Neuron (in vitro differentiated cells): Measurements from ENCODE around the gene DZANK1.
"Not testable (repeated sequence)": the region's sequence is repeated elsewhere in the genome, so short reads cannot be mapped to it uniquely, and the experiment has no call there.

Experiments
- H2AFZ ChIP-seq: one replicate; pipeline ENCODE4 v1.6.1; 2013; ENCODE audit warnings: low read depth, mild to moderate bottlenecking, inconsistent platforms, low read length, moderate library complexity
- H3K27me3 ChIP-seq: one replicate; pipeline ENCODE4 v1.6.1; 2013; ENCODE audit warnings: low read length; ENCODE audit not compliant: insufficient read depth
- H3K36me3 ChIP-seq: one replicate; pipeline ENCODE4 v1.6.1; 2013; ENCODE audit warnings: low read length; ENCODE audit not compliant: insufficient read depth
- H3K4me1 ChIP-seq: one replicate; pipeline ENCODE4 v1.6.1; 2013; ENCODE audit warnings: low read length; ENCODE audit not compliant: insufficient read depth
- H3K4me3 ChIP-seq: 2 replicates; pipeline ENCODE4 v1.5.1; 2013; ENCODE audit warnings: mild to moderate bottlenecking, low read length, moderate library complexity
- H3K9me3 ChIP-seq: one replicate; pipeline ENCODE4 v1.6.1; 2013; ENCODE audit warnings: low read length

The DZANK1 gene

GRCh38 chr20:18427214-18427613 is 39.6 kb downstream of the DZANK1 start:
- H3K4me3 ChIP-seq: no peak overlapping the region

DNA sequence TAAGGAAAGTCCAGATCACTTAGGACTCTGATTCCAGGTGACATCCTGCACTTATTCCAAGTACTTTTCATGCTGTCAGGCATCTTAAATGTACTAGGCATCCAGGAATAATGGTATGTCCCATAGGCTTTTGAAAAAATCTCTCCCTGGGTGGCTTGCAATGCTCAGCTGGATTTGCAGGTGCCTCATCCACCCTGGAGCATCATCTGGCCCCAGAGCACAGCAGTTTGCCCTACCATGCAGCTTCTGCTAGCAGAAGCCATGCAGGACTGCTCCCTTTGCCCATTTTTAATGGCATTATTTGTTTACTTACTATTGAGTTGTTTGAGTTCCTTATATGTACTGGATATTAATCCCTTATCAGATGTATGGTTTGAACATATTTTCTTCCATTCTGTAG is 45.2 kb downstream of the DZANK1 start:
- no peaks in the 10 kb centered on the region for H3K27me3 ChIP-seq
- H3K36me3 ChIP-seq: no peaks in the 10 kb centered on the region
- no peaks in the 10 kb centered on the region for H3K9me3 ChIP-seq
- no peaks in the 10 kb centered on the region for H3K4me1 ChIP-seq
- H3K4me3 ChIP-seq: no peak overlapping the region
- H2AFZ ChIP-seq: no peak overlapping the region

More at GRCh38 chr20:18427214-18427613, 39.6 kb downstream of the DZANK1 start:
- H3K36me3 ChIP-seq: no peaks in the 10 kb centered on the region
- peaks cover 4% of the 10 kb centered on the region for H3K4me1 ChIP-seq
- H3K27me3 ChIP-seq: no peaks in the 10 kb centered on the region
- no peaks in the 10 kb centered on the region for H3K9me3 ChIP-seq
- H2AFZ ChIP-seq: no peak overlapping the region

GRCh38 chr20:18416486-18416885 is 50.3 kb downstream of the DZANK1 start:
- H3K9me3 ChIP-seq: no peaks in the 10 kb centered on the region

DNA sequence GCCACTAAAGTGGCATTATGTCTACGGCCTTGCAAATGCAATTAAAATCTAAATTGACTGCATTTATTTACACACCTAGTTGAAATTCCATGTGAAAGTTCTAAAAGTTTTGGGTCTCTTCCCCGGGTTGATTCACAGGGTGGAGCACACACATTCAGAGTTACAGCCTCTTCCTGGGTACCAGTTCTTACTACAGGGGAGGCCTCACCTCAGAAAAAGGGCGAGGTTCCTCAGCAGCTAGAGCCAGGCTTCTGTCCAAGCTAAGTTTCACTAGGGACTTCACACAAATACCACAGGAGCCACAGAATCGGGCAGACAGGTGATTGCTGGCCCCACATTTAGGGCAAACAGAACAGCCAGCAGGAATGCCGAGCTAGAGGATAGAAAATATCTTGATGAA is 52.7 kb downstream of the DZANK1 start:
- no peaks in the 10 kb centered on the region for H3K9me3 ChIP-seq
- no peaks in the 10 kb centered on the region for H3K4me1 ChIP-seq
- H3K4me3 ChIP-seq: no peak overlapping the region
- H3K27me3 ChIP-seq: no peaks in the 10 kb centered on the region
- no peak overlapping the region for H2AFZ ChIP-seq
- H3K36me3 ChIP-seq: no peaks in the 10 kb centered on the region

More at GRCh38 chr20:18416486-18416885, 50.3 kb downstream of the DZANK1 start:
- Histone ChIP-seq H3K36me3 (no peaks in the 10 kb centered on the region), H3K4me1 (no peaks in the 10 kb centered on the region), H3K4me3 (no peak overlapping the region), H2AFZ (no peak overlapping the region), H3K27me3 (no peaks in the 10 kb centered on the region)

DNA sequence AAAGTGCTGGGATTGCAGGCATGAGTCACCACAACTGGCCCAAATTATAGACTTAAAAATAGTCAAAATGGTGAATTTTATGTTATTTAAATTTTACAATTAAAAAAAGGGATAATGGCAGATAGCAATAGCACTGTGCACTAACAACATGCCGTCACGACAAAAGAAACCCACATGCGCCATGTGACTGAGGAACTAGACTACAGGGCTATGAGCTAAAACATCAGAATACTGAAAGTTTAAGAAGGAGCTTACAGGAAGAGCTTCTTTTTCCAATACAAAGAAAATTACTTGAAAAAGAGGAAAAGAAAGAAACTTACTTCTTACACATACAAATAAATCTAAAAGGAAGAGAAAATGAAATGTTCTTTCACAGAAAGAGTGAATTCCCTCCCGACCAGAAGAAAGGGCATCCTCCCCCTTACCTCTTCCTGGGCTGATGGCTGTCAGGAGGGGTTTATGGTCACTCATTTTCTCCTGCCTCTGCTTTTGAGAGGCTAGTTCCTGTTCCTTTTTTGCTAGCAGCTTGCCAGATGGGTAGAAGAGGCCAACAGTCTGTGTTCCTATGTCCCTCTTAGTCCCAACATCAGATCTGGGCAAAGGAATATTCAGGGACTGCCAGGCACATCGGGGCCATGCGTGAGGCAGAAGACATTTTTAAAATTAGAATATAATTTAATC is 54.5 kb downstream of the DZANK1 start:
- Histone ChIP-seq H3K36me3 (no peaks in the 10 kb centered on the region), H3K4me1 (no peaks in the 10 kb centered on the region), H2AFZ (no peak overlapping the region), H3K4me3 (no peak overlapping the region), H3K9me3 (no peaks in the 10 kb centered on the region), H3K27me3 (no peaks in the 10 kb centered on the region)

GRCh38 chr20:18405826-18406225 is 61.0 kb downstream of the DZANK1 start:
- Histone ChIP-seq H3K36me3 (no peaks in the 10 kb centered on the region), H3K4me1 (no peaks in the 10 kb centered on the region), H2AFZ (no peak overlapping the region), H3K4me3 (no peak overlapping the region), H3K27me3 (no peaks in the 10 kb centered on the region), H3K9me3 (peaks cover 10% of the 10 kb centered on the region)

DNA sequence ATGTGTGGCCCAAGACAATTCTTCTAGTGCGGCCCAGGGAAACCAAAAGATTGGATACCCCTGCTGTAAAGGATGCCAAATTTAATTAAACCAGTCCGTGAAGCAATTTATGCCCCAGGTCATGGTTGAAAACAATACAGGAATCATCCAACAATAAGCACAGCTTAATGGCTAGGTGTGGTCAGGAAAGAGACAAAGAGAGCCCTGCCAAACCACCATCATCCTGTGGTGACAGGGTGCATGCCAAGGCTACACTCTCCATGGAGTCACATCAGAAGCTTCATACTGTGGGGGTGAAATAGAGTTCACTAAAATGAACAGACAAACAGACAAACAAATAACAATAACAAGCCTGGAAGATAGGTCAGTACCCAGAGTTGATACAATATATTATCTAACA is 62.7 kb downstream of the DZANK1 start:
- no peaks in the 10 kb centered on the region for H3K4me1 ChIP-seq
- H3K9me3 ChIP-seq: peaks cover 10% of the 10 kb centered on the region
- no peak overlapping the region for H3K4me3 ChIP-seq
- H3K27me3 ChIP-seq: no peaks in the 10 kb centered on the region
- H3K36me3 ChIP-seq: peaks cover 4% of the 10 kb centered on the region
- H2AFZ ChIP-seq: no peak overlapping the region

DNA sequence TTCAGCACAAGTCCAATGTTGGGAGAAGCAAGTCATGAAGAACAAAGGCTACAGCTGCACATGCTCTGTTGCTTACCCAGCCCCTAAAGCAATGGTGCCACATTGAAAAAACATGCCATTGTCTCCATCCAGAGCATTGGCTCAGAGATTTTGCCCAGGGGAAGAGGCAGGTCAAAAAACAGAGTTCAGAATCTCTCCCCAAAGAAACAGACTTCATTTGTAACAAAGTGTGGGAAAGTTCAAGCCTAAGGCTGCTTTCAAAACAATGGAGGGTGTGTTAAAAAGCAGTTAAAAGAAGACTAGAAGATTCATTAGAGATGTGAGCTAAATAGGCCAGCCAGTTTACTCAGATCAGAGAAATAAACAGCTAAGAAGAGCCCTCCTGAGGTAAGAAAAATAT is 63.6 kb downstream of the DZANK1 start:
- Histone ChIP-seq H3K27me3 (no peaks in the 10 kb centered on the region), H3K9me3 (peaks cover 10% of the 10 kb centered on the region)

GRCh38 chr20:18401305-18401704 is 65.5 kb downstream of the DZANK1 start:
- peaks cover 8% of the 10 kb centered on the region for H3K36me3 ChIP-seq
- no peak overlapping the region for H2AFZ ChIP-seq
- no peaks in the 10 kb centered on the region for H3K4me1 ChIP-seq
- no peak overlapping the region for H3K4me3 ChIP-seq
- H3K27me3 ChIP-seq: no peaks in the 10 kb centered on the region
- H3K9me3 ChIP-seq: peaks cover 10% of the 10 kb centered on the region

More for the DNA sequence above, 63.6 kb downstream of the DZANK1 start:
- H3K4me1 ChIP-seq: no peaks in the 10 kb centered on the region
- peaks cover 4% of the 10 kb centered on the region for H3K36me3 ChIP-seq
- H3K4me3 ChIP-seq: no peak overlapping the region
- H2AFZ ChIP-seq: no peak overlapping the region

DNA sequence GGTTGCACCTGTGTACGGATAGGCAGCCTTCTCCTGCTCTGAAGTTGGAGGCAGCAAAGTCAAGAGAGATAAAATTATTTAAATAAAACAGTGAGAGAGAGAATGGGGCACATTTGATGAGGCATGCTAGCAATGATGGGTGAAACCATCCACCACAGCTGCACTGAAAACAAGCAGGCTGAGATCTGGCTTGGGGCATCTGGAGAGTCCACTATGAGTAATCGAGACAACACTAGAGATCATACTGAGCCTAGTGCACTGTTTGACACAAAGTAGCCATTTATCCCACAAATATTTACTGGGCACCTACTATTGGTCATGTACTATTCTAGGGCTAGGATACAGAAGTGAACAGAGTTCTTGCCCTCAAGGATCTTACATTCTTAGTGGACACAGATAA is 66.4 kb downstream of the DZANK1 start:
- H3K9me3 ChIP-seq: peaks cover 4% of the 10 kb centered on the region
- H3K4me1 ChIP-seq: no peaks in the 10 kb centered on the region
- peaks cover 8% of the 10 kb centered on the region for H3K36me3 ChIP-seq
- H3K27me3 ChIP-seq: no peaks in the 10 kb centered on the region
- H2AFZ ChIP-seq: no peak overlapping the region
- H3K4me3 ChIP-seq: no peak overlapping the region

DNA sequence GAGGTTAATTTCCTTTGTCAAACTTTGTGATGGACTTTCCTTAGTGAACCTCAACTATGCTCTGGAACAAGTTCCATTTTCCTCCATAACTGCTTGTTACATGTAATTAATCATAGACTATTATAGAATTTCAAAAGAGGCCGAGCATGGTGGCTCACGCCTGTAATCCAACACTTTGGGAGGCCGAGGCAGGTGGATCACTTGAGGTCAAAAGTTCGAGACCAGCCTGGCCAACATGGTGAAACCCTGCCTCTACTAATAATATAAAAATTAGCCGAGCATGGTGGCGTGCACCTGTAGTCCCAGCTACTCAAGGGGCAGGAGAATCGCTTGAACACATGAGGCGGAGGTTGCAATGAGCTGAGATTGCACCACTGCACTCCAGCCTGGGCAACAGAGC is 68.1 kb downstream of the DZANK1 start:
- H3K36me3 ChIP-seq, H3K27me3 ChIP-seq, H2AFZ ChIP-seq, H3K9me3 ChIP-seq, H3K4me1 ChIP-seq, H3K4me3 ChIP-seq: not testable (repeated sequence)

DNA sequence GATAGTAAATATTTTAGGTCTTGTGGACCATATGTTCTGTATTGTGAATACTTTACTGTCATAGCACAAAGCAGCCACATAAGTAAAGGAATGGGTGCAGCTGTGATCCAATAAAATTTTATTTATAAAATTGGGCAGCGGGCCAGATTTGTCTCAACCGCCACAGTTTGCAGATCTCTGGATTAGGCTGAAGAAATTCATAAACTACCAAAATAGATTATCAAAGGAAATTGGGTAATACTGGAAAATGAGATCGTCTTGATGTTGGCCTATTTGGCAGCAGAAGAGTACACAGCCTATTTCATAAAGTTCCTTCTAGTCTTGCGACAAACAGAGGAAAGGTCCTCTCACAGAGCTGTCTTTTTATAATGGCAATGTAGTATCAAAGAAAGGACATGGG is 69.8 kb downstream of the DZANK1 start:
- H2AFZ ChIP-seq: no peak overlapping the region
- no peak overlapping the region for H3K4me3 ChIP-seq
- H3K36me3 ChIP-seq: peaks cover 8% of the 10 kb centered on the region
- no peaks in the 10 kb centered on the region for H3K4me1 ChIP-seq
- H3K27me3 ChIP-seq: no peaks in the 10 kb centered on the region
- H3K9me3 ChIP-seq: peaks cover 3% of the 10 kb centered on the region

- Histone ChIP-seq H3K4me1 (no peaks in the 10 kb centered on the region), H2AFZ (no peak overlapping the region), H3K4me3 (no peak overlapping the region), H3K9me3 (no peaks in the 10 kb centered on the region), H3K36me3 (peaks cover 8% of the 10 kb centered on the region), H3K27me3 (no peaks in the 10 kb centered on the region)
Measured at GRCh38 chr20:18395544-18395943, 71.3 kb downstream of the DZANK1 start.

DNA sequence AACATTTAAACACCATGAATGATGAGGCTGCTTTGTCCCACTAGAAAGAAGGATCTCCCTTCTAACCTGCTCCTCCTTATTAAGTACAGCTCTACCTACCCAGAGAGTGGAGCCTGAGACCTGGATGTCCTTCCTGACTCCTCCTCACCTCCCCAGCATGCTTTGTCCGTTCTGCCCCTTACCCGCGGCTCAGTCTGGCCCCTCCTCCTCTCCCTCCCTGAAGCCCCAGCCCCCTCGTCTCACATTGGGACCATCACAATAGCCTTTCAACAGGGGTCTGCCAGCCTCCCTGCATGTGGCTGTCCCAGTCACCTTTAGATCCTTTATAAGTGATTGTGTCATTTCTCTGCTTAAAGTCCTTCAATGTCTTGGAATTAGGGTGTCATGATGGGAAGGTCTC is 72.5 kb downstream of the DZANK1 start:
- peaks cover 9% of the 10 kb centered on the region for H3K36me3 ChIP-seq
- no peak overlapping the region for H2AFZ ChIP-seq
- no peak overlapping the region for H3K4me3 ChIP-seq
- H3K4me1 ChIP-seq: no peaks in the 10 kb centered on the region
- H3K9me3 ChIP-seq: no peaks in the 10 kb centered on the region
- H3K27me3 ChIP-seq: no peaks in the 10 kb centered on the region
